ENCODE measurements around the gene LTBP1.

DNA sequence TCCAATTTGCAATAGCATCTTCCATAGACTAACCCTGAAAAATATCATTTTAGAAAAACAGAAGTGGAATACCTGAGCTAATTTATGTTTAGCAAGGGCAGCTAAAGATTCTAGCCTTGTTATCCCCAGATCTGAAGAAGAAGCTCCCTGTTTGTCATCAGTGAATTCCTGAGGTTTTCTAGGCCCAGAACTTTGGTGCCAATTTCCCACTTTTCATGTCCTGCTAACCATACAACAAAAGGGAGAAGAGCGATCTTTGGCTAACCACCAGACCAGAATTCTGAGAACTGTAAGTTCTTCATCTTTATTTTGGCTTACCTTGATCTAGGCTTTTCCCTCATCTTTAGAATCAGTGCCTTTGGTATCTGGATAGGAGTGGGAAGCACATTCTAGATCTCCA is 478.4 kb downstream of the LTBP1 start:
- TF ChIP-seq, protein P1, sequence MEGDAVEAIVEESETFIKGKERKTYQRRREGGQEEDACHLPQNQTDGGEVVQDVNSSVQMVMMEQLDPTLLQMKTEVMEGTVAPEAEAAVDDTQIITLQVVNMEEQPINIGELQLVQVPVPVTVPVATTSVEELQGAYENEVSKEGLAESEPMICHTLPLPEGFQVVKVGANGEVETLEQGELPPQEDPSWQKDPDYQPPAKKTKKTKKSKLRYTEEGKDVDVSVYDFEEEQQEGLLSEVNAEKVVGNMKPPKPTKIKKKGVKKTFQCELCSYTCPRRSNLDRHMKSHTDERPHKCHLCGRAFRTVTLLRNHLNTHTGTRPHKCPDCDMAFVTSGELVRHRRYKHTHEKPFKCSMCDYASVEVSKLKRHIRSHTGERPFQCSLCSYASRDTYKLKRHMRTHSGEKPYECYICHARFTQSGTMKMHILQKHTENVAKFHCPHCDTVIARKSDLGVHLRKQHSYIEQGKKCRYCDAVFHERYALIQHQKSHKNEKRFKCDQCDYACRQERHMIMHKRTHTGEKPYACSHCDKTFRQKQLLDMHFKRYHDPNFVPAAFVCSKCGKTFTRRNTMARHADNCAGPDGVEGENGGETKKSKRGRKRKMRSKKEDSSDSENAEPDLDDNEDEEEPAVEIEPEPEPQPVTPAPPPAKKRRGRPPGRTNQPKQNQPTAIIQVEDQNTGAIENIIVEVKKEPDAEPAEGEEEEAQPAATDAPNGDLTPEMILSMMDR (IDR thresholded peaks at IDR 0.05; ENCODE audit: insufficient read depth, low read depth, low read length), result no peak
- no peak for TF ChIP-seq EZH2 (IDR thresholded peaks at IDR 0.05; ENCODE audit: insufficient read depth, low read length)

Measured in astrocyte (in vitro differentiated cells and primary cell).